Progenitor cell of endocrine pancreas (in vitro differentiated cells): ENCODE measurements around the gene WNT7A. TPM values are rescaled to one million over a fixed set of nuclear protein-coding genes. Genes with fewer than 3 reads are reported as not detected.

Experiments used
- DNase-seq: peaks from one replicate; pipeline ENCODE4 v3.0.0; 2021; ENCODE audit warnings: low spot score; ENCODE audit not compliant: unreplicated experiment
- H3K27ac Mint-ChIP-seq: 2 replicates; pipeline ENCODE4 v1.8.0; 2021; ENCODE audit warnings: mild to moderate bottlenecking, moderate library complexity, mixed read lengths
- H3K27me3 Mint-ChIP-seq: 2 replicates; pipeline ENCODE4 v1.8.0; 2021; ENCODE audit warnings: mixed read lengths
- H3K36me3 Mint-ChIP-seq: 2 replicates; pipeline ENCODE4 v1.8.0; 2022; ENCODE audit warnings: mixed read lengths; ENCODE audit not compliant: insufficient read depth
- H3K4me1 Mint-ChIP-seq: 2 replicates; pipeline ENCODE4 v1.8.0; 2021; ENCODE audit warnings: low read depth, mixed read lengths
- H3K4me3 Mint-ChIP-seq: 2 replicates; pipeline ENCODE4 v1.8.0; 2021; ENCODE audit warnings: low read depth, mild to moderate bottlenecking, moderate library complexity, mixed read lengths
- H3K9me3 Mint-ChIP-seq: 2 replicates; pipeline ENCODE4 v1.8.0; 2021; ENCODE audit warnings: low read depth, mixed read lengths
- CTCF ChIP-seq: fragments of 200-600 bp; sonication (generic); IDR thresholded peaks from one replicate; pipeline ENCODE4 v1.5.0; 2021; ENCODE audit warnings: antibody characterized with exemption, mild to moderate bottlenecking; ENCODE audit not compliant: unreplicated experiment
- total RNA-seq: library from RNA; stranded (reverse); gene quantifications from 2 replicates; pipeline ENCODE4 v1.2.1, GENCODE V29; 2021

WNT7A gene
- total RNA-seq, 1 donor from 2014 or later, result not detected

- Mint-ChIP-seq H3K27me3 (peaks cover 29% of the 10 kb centered on the region), H3K27ac (no peak overlapping the region)
Measured at GRCh38 chr3:13796701-13797460, 83.0 kb downstream of the WNT7A start.

GRCh38 chr3:13795816-13796215 is 84.1 kb downstream of the WNT7A start:
- H3K27ac Mint-ChIP-seq, result no peak overlapping the region
- DNase-seq, result no peak
- H3K4me1 Mint-ChIP-seq, result no peaks in the 10 kb centered on the region
- no peaks in the 10 kb centered on the region for H3K36me3 Mint-ChIP-seq
- no peaks in the 10 kb centered on the region for H3K9me3 Mint-ChIP-seq
- H3K4me3 Mint-ChIP-seq, result no peak overlapping the region
- H3K27me3 Mint-ChIP-seq, result peaks cover 36% of the 10 kb centered on the region
- no peak for TF ChIP-seq CTCF

More at GRCh38 chr3:13796701-13797460, 83.0 kb downstream of the WNT7A start:
- TF ChIP-seq CTCF, result no peak
- Mint-ChIP-seq H3K4me3 (no peak overlapping the region), H3K36me3 (no peaks in the 10 kb centered on the region), H3K4me1 (no peaks in the 10 kb centered on the region), H3K9me3 (no peaks in the 10 kb centered on the region)
- no peak for DNase-seq

- no peaks in the 10 kb centered on the region for H3K4me1 Mint-ChIP-seq
- no peaks in the 10 kb centered on the region for H3K9me3 Mint-ChIP-seq
- TF ChIP-seq CTCF, result no peak
- H3K27ac Mint-ChIP-seq, result no peak overlapping the region
- H3K36me3 Mint-ChIP-seq, result no peaks in the 10 kb centered on the region
- no peak overlapping the region for H3K4me3 Mint-ChIP-seq
- DNase-seq, result no peak
- H3K27me3 Mint-ChIP-seq, result peaks cover 39% of the 10 kb centered on the region
Measured at GRCh38 chr3:13794322-13794721, 85.5 kb downstream of the WNT7A start.

- Mint-ChIP-seq H3K4me3 (no peak overlapping the region), H3K9me3 (no peaks in the 10 kb centered on the region), H3K36me3 (no peaks in the 10 kb centered on the region), H3K27ac (no peak overlapping the region), H3K4me1 (no peaks in the 10 kb centered on the region), H3K27me3 (peaks cover 40% of the 10 kb centered on the region)
- no peak for TF ChIP-seq CTCF
- no peak for DNase-seq
Measured at GRCh38 chr3:13793451-13793850, 86.4 kb downstream of the WNT7A start.

GRCh38 chr3:13792512-13793371 is 87.1 kb downstream of the WNT7A start:
- DNase-seq, result no peak
- TF ChIP-seq CTCF, result no peak
- H3K9me3 Mint-ChIP-seq, result no peaks in the 10 kb centered on the region
- peaks cover 40% of the 10 kb centered on the region for H3K27me3 Mint-ChIP-seq
- H3K4me1 Mint-ChIP-seq, result no peaks in the 10 kb centered on the region
- no peak overlapping the region for H3K4me3 Mint-ChIP-seq
- H3K36me3 Mint-ChIP-seq, result no peaks in the 10 kb centered on the region
- no peak overlapping the region for H3K27ac Mint-ChIP-seq
